GM06990 (cell line): ENCODE results near the gene HOXD9.

Experiments used
- DNase-seq: peaks from one replicate; pipeline ENCODE4 v3.0.0-alpha.2; 2011; ENCODE audit not compliant: insufficient read length; ENCODE audit errors: extremely low read depth
- H3K27me3 ChIP-seq: replicated peaks from 2 replicates; pipeline ENCODE4 v1.6.0; 2011; ENCODE audit warnings: low read length; ENCODE audit not compliant: control insufficient read depth, insufficient read depth
- H3K36me3 ChIP-seq: 2 replicates; pipeline ENCODE4 v1.5.1; 2011; ENCODE audit warnings: low read length; ENCODE audit not compliant: control insufficient read depth, insufficient read depth
- H3K4me3 ChIP-seq: replicated peaks from 2 replicates; pipeline ENCODE4 v1.5.1; 2011; ENCODE audit warnings: low read depth, mild to moderate bottlenecking, control low read depth, low read length
- TF ChIP-seq, protein P1 (sequence below): IDR thresholded peaks from 2 replicates; pipeline ENCODE4 v1.5.1; 2011; ENCODE audit warnings: low read length, control low read depth, mild to moderate bottlenecking, inconsistent platforms; ENCODE audit not compliant: insufficient read depth, poor library complexity, severe bottlenecking

HOXD9 gene

DNA sequence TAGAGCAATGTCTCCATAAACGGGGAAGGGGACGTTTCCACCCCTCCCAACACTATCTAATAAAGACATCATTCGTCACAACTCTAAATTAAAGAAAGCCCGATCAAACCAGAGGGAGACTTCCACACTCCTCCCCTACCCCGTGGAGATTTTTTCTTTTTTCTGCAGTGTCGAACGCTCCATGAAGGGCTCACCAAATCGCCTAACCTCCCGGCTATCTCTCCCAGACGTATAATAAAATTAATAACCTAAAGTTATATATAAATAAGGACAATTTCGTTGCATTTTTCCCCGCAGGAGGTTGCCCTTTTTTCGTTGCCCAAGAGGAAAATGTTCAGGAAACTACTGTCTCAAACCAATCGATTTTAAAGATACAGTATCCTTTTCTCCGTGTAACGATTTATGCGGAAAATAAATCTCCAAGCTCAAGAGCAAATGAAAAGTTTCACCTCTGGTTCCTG is 41.1 kb upstream of the HOXD9 start:
- Histone ChIP-seq H3K36me3 (no peaks in the 10 kb centered on the region), H3K4me3 (no peak overlapping the region), H3K27me3 (peaks cover 1% of the 10 kb centered on the region; the same call in 1 of the 2 replicates)
- no peak for DNase-seq
- TF ChIP-seq, protein P1, sequence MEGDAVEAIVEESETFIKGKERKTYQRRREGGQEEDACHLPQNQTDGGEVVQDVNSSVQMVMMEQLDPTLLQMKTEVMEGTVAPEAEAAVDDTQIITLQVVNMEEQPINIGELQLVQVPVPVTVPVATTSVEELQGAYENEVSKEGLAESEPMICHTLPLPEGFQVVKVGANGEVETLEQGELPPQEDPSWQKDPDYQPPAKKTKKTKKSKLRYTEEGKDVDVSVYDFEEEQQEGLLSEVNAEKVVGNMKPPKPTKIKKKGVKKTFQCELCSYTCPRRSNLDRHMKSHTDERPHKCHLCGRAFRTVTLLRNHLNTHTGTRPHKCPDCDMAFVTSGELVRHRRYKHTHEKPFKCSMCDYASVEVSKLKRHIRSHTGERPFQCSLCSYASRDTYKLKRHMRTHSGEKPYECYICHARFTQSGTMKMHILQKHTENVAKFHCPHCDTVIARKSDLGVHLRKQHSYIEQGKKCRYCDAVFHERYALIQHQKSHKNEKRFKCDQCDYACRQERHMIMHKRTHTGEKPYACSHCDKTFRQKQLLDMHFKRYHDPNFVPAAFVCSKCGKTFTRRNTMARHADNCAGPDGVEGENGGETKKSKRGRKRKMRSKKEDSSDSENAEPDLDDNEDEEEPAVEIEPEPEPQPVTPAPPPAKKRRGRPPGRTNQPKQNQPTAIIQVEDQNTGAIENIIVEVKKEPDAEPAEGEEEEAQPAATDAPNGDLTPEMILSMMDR = no peak

DNA sequence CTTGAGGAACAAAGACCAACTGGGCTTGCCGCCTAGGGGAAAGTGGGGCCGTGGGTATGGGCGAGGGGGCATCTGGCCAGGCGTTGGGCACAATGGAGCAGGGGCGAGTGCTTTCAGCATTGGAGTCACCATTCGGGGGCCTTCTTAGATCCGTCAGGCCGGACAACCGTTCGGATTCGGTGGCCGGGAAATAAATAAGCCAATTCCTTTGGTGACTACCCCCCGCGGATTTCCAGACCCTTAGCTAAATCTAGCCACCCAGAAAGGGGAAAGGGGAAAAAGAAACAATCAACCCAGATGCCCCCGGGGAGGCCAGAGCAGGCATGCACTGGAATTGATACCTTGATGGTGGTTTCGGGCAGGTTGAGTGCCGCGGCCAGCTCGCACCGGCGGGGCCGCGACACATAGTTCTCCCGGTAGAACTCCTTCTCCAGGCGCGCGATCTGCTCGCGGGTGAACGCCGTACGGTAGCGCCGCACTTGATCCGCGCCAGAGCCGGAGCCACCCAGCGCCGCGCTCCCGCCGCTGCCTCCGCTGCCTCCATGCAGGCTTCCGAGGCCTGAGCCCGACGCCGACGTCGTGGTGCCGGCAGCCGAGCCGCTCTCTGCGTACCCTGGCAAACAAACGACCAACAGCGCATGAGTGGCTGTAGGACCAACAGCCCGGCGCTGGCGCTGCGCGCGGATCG is 40.5 kb upstream of the HOXD9 start:
- Histone ChIP-seq H3K27me3 (peaks cover 1% of the 10 kb centered on the region; the same call in 1 of the 2 replicates), H3K36me3 (no peaks in the 10 kb centered on the region), H3K4me3 (no peak overlapping the region)

DNA sequence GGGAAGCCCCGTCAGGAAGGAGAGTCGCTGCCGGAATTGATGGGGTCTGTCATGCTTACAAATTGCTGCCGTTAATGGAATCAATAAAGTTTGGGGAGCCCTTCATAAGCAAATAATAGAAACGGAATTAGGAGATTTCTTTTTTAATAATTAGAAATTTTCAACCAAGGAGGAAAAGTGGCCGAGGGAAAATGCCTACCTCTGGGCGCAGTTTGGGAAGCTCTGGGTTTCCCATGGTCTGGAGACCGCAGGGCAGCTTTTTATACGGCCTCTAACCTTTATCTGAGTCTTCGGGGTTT is 40.0 kb upstream of the HOXD9 start:
- Histone ChIP-seq H3K27me3 (peaks cover 1% of the 10 kb centered on the region; the same call in 1 of the 2 replicates), H3K4me3 (no peak overlapping the region), H3K36me3 (no peaks in the 10 kb centered on the region)
- no peak for DNase-seq
- TF ChIP-seq, protein P1 = no peak

More for the DNA sequence above, 40.5 kb upstream of the HOXD9 start:
- TF ChIP-seq, protein P1 = no peak
- no peak for DNase-seq

DNA sequence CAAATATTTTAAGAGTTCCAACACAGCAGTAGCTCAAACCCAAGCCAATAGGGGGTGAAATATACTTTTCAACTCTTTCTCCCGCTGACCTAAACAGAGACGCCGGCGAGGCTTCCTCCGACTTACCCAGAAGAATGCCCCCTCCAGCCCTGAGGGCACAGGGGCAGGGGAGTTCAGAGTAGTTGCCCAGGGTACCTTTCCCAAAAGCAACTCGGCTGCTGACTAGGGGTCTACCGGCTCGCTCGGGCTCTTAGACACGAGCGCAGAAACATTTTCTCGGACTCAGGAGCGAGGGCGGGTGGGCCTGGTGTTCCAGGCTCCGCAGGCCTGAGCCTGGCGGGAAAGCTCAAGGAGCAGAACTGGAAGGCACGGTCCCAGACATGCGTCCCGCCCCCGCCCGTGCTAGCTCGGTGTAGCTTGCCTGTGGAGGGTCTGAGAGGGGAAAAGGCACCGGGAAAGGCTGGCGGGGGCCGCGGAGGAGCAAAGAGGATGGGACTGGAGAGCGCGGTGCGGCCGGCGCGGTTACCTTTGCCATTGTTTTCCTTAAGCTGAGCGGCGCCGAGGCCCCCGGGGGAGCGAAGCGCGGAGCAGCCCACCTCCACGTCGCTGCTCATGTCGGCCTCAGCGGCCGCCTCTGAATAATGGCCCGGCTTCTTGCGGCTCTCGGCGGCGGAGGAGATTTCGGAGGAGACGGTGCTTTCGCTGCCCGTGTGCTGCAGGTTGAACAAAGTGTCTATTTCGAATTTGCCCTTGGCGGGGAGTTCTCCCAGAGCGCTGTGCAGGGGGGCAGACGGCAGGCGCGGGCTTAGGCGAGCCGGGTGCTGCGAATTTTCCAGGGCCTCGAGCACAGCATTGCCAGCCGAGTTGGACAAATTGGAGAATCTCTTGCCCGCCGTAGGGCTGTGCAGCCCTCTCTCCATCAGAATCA is 39.4 kb upstream of the HOXD9 start:
- H3K36me3 ChIP-seq = no peaks in the 10 kb centered on the region
- H3K27me3 ChIP-seq = peaks cover 3% of the 10 kb centered on the region
- TF ChIP-seq, protein P1 = no peak
- no peak for DNase-seq
- no peak overlapping the region for H3K4me3 ChIP-seq

DNA sequence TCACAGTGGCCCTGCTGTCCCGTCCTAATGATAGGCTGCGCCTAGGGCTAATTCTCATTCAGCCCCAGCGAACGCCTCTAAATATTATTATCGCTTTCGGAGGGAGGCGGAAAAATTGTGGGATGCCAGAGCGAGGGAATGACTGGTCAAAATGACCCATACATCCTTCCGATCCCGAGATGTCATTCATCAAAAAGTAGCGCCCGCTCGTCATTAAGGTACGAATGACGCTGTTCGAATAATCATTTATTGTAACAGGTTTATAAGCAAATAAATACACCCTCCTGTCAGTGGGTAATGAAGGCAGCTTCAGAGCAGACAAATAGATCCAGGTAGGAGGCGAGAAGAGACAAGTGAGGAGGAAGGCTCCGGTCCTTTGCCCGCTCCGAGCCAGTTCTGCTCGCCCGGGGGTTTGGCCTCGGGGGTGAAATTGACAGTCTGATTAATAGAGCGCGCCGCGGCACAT is 38.7 kb upstream of the HOXD9 start, which contains the start of gene EVX2:
Gene EVX2 (minus strand): TSS at position 167 of the 466 bp plus-strand sequence. CDS start 186 bp downstream, outside the sequence.
- TF ChIP-seq, protein P1 = no peak
- H3K4me3 ChIP-seq = no peak within 1 kb of the TSS
- no peaks in the 10 kb centered on the region for H3K36me3 ChIP-seq
- DNase-seq = no peak
- H3K27me3 ChIP-seq = peaks cover 3% of the 10 kb centered on the region
